ENCODE measurements around the gene FAM78B. TPM values are rescaled to one million over a fixed set of nuclear protein-coding genes. Genes with fewer than 3 reads are reported as not detected.

Gene FAM78B
- total RNA-seq, 1 experiment from 2014 or later: 0.24 TPM

DNA sequence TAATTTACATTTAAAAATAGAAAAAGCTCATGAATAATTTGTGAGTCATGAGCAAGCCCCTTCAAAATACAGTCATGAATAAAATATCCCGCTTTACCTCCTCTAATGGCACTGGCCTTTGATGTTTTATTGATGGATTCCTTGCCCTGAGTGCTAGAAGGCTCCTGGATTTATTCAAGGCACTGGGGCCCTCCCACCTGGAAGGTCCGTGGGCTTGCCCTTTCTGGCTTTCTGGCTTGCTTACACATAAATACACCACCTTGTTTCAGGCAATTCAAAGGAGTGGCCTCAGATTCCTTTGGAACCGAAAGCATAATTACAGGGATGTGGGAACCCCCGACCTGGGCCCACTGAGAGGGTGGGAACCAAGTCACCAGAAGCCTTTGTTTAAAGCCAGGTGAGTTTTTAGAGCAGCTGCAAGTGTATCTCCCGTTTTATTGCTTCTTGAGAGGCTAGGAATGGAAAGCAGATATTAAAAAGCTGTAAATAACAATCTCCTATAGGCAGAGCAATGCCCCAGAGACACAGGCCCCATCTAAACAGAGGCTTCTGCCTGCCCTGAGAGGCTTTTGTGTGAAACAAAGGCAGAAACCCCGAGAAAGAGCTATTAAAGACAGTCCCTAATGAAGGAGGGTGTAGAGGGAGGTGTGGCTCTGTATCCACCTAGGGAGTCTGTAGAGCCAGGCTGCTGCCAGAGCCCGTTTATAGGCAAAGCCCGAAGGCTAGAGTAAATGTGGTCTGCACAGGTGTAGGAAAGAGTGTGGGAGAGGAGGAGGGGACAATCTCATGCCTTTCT is 126.4 kb downstream of the FAM78B start:
- H3K4me3 ChIP-seq (ENCODE audit: low read depth, low read length, poor library complexity, severe bottlenecking): no peak overlapping the region
- no peaks in the 10 kb centered on the region for H3K9me3 ChIP-seq (ENCODE audit: low read depth, low read length, poor library complexity, severe bottlenecking)
- H3K27ac ChIP-seq (ENCODE audit: low read depth, low read length, poor library complexity, severe bottlenecking): no peak overlapping the region
- BruUV-seq (replicated peaks): no TSS peak
- no peaks in the 10 kb centered on the region for H3K4me1 ChIP-seq (ENCODE audit: insufficient read depth, low read length, poor library complexity, severe bottlenecking)
- intact Hi-C loops (cut with micrococcal nuclease; ENCODE audit: unreplicated experiment): no loop called here
- POLR2A ChIA-PET (ENCODE audit: low non-redundant PET): interaction anchor here (0.7 kb wide), 1 partner anchor 471 kb away, joined by 3 read pairs; no protein-coding TSS in a partner anchor
- DNase-seq (ENCODE audit: low spot score): no peak
- no peaks in the 10 kb centered on the region for H3K36me3 ChIP-seq (ENCODE audit: insufficient read depth, low read length, poor library complexity, severe bottlenecking)
- TF ChIP-seq, protein P1, sequence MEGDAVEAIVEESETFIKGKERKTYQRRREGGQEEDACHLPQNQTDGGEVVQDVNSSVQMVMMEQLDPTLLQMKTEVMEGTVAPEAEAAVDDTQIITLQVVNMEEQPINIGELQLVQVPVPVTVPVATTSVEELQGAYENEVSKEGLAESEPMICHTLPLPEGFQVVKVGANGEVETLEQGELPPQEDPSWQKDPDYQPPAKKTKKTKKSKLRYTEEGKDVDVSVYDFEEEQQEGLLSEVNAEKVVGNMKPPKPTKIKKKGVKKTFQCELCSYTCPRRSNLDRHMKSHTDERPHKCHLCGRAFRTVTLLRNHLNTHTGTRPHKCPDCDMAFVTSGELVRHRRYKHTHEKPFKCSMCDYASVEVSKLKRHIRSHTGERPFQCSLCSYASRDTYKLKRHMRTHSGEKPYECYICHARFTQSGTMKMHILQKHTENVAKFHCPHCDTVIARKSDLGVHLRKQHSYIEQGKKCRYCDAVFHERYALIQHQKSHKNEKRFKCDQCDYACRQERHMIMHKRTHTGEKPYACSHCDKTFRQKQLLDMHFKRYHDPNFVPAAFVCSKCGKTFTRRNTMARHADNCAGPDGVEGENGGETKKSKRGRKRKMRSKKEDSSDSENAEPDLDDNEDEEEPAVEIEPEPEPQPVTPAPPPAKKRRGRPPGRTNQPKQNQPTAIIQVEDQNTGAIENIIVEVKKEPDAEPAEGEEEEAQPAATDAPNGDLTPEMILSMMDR (conservative IDR thresholded peaks at IDR 0.05; ENCODE audit: low read depth, low read length): no peak
- no peak for TF ChIP-seq EZH2 (IDR thresholded peaks at IDR 0.05; ENCODE audit: borderline replicate concordance, low read depth, low read length, poor library complexity, severe bottlenecking)
- CTCF ChIA-PET: no interaction called here
- H3K27me3 ChIP-seq (replicated peaks; ENCODE audit: insufficient read depth, low read depth, low read length, poor library complexity): peaks cover 12% of the 10 kb centered on the region

DNA sequence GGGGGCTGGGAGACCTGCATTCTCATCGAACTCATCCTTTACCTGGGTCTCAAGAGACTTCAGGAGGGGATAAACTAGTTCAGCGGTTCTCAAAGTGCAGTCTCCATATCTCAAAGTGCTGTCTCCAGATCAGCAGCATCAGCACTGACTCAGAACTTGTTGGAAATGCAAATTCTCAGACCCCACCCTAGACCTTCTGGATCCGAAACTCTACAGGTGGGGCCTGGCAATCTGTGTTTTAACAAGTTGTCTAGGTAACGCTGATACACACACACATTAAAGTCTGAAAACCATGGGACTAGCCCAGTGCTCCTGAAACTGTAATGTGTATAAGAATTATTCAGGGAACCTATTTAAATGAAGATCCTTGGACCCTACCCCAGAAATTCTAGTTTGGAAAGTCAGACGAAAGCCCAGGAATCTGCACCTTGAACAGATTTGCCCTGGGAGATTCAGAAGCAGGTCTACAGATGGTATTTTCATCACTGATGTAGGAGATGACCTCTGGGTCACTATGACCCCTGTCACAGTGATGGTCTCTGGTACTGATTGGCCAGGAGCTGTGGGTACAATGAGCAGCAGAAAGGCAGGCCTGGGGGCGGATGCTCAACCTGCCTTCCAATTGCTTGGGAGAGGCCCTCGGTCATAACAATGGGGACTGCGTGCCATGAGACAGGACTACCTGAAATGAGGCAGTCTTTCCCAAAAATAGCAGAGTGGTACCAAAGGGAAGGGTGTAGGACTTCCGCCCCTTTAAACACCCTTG is 127.2 kb downstream of the FAM78B start:
- Histone ChIP-seq H3K4me1 (ENCODE audit: insufficient read depth, low read length, poor library complexity, severe bottlenecking) (no peaks in the 10 kb centered on the region), H3K27me3 (replicated peaks; ENCODE audit: insufficient read depth, low read depth, low read length, poor library complexity) (peaks cover 13% of the 10 kb centered on the region), H3K4me3 (ENCODE audit: low read depth, low read length, poor library complexity, severe bottlenecking) (no peak overlapping the region), H3K9me3 (ENCODE audit: low read depth, low read length, poor library complexity, severe bottlenecking) (no peaks in the 10 kb centered on the region), H3K36me3 (ENCODE audit: insufficient read depth, low read length, poor library complexity, severe bottlenecking) (no peaks in the 10 kb centered on the region), H3K27ac (ENCODE audit: low read depth, low read length, poor library complexity, severe bottlenecking) (no peak overlapping the region)
- ChIA-PET POLR2A (ENCODE audit: low non-redundant PET) (no interaction called here), CTCF (no interaction called here)
- TF ChIP-seq, protein P1 (conservative IDR thresholded peaks at IDR 0.05; ENCODE audit: low read depth, low read length): no peak
- no peak for TF ChIP-seq EZH2 (IDR thresholded peaks at IDR 0.05; ENCODE audit: borderline replicate concordance, low read depth, low read length, poor library complexity, severe bottlenecking)
- DNase-seq (ENCODE audit: low spot score): no peak
- BruUV-seq (replicated peaks): no TSS peak
- intact Hi-C loops (cut with micrococcal nuclease; ENCODE audit: unreplicated experiment): no loop called here

DNA sequence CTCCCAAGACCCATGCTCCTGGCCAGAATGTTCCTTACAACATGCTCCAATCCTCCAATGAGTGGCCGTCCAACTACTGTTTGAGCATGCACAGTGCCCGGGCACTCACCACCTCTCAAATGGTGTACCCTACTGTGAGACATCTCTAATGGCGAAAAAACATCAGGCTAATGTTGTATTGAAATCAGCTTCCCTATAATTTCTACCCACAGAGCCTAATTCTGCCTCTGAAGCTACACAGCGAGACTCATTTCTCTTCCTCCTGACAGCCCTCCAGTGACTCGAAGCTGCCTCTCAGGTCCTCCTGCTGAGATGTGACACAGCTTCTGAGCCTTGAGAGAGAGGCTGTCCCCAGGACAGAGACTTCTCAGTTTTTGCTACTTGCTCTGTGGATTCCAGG is 130.7 kb downstream of the FAM78B start:
- ChIA-PET POLR2A (ENCODE audit: low non-redundant PET) (no interaction called here), CTCF (no interaction called here)
- BruUV-seq (replicated peaks): no TSS peak
- Histone ChIP-seq H3K4me3 (ENCODE audit: low read depth, low read length, poor library complexity, severe bottlenecking) (no peak overlapping the region), H3K27ac (ENCODE audit: low read depth, low read length, poor library complexity, severe bottlenecking) (no peak overlapping the region), H3K27me3 (replicated peaks; ENCODE audit: insufficient read depth, low read depth, low read length, poor library complexity) (peaks cover 17% of the 10 kb centered on the region), H3K36me3 (ENCODE audit: insufficient read depth, low read length, poor library complexity, severe bottlenecking) (no peaks in the 10 kb centered on the region), H3K4me1 (ENCODE audit: insufficient read depth, low read length, poor library complexity, severe bottlenecking) (no peaks in the 10 kb centered on the region), H3K9me3 (ENCODE audit: low read depth, low read length, poor library complexity, severe bottlenecking) (no peaks in the 10 kb centered on the region)
- no peak for DNase-seq (ENCODE audit: low spot score)
- intact Hi-C loops (cut with micrococcal nuclease; ENCODE audit: unreplicated experiment): no loop called here
- TF ChIP-seq, protein P1 (conservative IDR thresholded peaks at IDR 0.05; ENCODE audit: low read depth, low read length): no peak
- no peak for TF ChIP-seq EZH2 (IDR thresholded peaks at IDR 0.05; ENCODE audit: borderline replicate concordance, low read depth, low read length, poor library complexity, severe bottlenecking)
